ENCODE measurements around the gene SQOR.

DNA sequence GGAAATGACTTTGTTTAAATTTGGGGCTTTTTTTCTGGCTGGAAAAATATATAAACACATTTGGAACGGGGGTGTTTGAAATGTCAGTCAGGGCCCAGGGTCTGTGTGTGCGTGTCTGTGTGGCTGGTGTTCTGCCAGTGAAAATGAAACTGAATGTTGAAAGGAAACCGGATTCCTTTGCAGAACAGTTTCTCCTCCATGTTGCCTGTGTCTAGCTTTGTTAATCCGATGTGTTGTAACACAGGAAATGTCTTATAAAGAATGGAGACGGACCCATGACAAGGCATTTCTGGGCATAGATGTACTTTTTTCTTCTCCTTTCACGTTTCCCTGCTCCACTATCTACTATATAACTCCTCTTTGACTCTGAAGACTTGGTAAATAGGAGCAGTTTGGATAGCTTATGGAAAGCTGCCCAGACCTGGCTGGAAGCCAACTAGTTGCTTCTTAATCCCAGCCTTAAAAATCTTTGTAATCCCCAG, 2.8 kb downstream of the SQOR start:
- TF ChIP-seq, protein P1, sequence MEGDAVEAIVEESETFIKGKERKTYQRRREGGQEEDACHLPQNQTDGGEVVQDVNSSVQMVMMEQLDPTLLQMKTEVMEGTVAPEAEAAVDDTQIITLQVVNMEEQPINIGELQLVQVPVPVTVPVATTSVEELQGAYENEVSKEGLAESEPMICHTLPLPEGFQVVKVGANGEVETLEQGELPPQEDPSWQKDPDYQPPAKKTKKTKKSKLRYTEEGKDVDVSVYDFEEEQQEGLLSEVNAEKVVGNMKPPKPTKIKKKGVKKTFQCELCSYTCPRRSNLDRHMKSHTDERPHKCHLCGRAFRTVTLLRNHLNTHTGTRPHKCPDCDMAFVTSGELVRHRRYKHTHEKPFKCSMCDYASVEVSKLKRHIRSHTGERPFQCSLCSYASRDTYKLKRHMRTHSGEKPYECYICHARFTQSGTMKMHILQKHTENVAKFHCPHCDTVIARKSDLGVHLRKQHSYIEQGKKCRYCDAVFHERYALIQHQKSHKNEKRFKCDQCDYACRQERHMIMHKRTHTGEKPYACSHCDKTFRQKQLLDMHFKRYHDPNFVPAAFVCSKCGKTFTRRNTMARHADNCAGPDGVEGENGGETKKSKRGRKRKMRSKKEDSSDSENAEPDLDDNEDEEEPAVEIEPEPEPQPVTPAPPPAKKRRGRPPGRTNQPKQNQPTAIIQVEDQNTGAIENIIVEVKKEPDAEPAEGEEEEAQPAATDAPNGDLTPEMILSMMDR (conservative IDR thresholded peaks at IDR 0.05; ENCODE audit: low read depth in 2 of 2): no peak
- TF ChIP-seq EZH2 (IDR thresholded peaks at IDR 0.05; ENCODE audit: low read depth, unreplicated experiment): no peak
- TF ChIP-seq POLR2AphosphoS5 (IDR thresholded peaks at IDR 0.05; ENCODE audit: low read depth): no peak
- TF ChIP-seq, protein P2, sequence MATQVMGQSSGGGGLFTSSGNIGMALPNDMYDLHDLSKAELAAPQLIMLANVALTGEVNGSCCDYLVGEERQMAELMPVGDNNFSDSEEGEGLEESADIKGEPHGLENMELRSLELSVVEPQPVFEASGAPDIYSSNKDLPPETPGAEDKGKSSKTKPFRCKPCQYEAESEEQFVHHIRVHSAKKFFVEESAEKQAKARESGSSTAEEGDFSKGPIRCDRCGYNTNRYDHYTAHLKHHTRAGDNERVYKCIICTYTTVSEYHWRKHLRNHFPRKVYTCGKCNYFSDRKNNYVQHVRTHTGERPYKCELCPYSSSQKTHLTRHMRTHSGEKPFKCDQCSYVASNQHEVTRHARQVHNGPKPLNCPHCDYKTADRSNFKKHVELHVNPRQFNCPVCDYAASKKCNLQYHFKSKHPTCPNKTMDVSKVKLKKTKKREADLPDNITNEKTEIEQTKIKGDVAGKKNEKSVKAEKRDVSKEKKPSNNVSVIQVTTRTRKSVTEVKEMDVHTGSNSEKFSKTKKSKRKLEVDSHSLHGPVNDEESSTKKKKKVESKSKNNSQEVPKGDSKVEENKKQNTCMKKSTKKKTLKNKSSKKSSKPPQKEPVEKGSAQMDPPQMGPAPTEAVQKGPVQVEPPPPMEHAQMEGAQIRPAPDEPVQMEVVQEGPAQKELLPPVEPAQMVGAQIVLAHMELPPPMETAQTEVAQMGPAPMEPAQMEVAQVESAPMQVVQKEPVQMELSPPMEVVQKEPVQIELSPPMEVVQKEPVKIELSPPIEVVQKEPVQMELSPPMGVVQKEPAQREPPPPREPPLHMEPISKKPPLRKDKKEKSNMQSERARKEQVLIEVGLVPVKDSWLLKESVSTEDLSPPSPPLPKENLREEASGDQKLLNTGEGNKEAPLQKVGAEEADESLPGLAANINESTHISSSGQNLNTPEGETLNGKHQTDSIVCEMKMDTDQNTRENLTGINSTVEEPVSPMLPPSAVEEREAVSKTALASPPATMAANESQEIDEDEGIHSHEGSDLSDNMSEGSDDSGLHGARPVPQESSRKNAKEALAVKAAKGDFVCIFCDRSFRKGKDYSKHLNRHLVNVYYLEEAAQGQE (IDR thresholded peaks at IDR 0.05; ENCODE audit: unreplicated experiment): no peak
- no peak for TF ChIP-seq ZNF331 (CRISPR knock-in tag; IDR thresholded peaks at IDR 0.05; ENCODE audit: low read depth)
- no peak for TF ChIP-seq EZH2phosphoT487 (IDR thresholded peaks at IDR 0.05; ENCODE audit: unreplicated experiment)
- TF ChIP-seq NANOG (IDR thresholded peaks at IDR 0.05; ENCODE audit: borderline replicate concordance): no peak
- TF ChIP-seq, protein P3, sequence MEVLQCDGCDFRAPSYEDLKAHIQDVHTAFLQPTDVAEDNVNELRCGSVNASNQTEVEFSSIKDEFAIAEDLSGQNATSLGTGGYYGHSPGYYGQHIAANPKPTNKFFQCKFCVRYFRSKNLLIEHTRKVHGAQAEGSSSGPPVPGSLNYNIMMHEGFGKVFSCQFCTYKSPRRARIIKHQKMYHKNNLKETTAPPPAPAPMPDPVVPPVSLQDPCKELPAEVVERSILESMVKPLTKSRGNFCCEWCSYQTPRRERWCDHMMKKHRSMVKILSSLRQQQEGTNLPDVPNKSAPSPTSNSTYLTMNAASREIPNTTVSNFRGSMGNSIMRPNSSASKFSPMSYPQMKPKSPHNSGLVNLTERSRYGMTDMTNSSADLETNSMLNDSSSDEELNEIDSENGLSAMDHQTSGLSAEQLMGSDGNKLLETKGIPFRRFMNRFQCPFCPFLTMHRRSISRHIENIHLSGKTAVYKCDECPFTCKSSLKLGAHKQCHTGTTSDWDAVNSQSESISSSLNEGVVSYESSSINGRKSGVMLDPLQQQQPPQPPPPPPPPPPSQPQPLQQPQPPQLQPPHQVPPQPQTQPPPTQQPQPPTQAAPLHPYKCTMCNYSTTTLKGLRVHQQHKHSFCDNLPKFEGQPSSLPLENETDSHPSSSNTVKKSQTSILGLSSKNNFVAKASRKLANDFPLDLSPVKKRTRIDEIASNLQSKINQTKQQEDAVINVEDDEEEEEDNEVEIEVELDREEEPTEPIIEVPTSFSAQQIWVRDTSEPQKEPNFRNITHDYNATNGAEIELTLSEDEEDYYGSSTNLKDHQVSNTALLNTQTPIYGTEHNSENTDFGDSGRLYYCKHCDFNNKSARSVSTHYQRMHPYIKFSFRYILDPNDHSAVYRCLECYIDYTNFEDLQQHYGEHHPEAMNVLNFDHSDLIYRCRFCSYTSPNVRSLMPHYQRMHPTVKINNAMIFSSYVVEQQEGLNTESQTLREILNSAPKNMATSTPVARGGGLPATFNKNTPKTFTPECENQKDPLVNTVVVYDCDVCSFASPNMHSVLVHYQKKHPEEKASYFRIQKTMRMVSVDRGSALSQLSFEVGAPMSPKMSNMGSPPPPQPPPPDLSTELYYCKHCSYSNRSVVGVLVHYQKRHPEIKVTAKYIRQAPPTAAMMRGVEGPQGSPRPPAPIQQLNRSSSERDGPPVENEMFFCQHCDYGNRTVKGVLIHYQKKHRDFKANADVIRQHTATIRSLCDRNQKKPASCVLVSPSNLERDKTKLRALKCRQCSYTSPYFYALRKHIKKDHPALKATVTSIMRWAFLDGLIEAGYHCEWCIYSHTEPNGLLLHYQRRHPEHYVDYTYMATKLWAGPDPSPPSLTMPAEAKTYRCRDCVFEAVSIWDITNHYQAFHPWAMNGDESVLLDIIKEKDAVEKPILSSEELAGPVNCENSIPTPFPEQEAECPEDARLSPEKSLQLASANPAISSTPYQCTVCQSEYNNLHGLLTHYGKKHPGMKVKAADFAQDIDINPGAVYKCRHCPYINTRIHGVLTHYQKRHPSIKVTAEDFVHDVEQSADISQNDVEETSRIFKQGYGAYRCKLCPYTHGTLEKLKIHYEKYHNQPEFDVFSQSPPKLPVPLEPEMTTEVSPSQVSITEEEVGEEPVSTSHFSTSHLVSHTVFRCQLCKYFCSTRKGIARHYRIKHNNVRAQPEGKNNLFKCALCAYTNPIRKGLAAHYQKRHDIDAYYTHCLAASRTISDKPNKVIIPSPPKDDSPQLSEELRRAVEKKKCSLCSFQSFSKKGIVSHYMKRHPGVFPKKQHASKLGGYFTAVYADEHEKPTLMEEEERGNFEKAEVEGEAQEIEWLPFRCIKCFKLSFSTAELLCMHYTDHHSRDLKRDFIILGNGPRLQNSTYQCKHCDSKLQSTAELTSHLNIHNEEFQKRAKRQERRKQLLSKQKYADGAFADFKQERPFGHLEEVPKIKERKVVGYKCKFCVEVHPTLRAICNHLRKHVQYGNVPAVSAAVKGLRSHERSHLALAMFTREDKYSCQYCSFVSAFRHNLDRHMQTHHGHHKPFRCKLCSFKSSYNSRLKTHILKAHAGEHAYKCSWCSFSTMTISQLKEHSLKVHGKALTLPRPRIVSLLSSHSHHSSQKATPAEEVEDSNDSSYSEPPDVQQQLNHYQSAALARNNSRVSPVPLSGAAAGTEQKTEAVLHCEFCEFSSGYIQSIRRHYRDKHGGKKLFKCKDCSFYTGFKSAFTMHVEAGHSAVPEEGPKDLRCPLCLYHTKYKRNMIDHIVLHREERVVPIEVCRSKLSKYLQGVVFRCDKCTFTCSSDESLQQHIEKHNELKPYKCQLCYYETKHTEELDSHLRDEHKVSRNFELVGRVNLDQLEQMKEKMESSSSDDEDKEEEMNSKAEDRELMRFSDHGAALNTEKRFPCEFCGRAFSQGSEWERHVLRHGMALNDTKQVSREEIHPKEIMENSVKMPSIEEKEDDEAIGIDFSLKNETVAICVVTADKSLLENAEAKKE (CRISPR knock-in tag; IDR thresholded peaks at IDR 0.05): no peak

All from GM23338 (cell line).